Activated CD4-positive, alpha-beta T cell treated with anti-CD3 and anti-CD28 coated beads, Interleukin-2, amount 50 U/mL, for 4 hours (primary cell): ENCODE results near the gene MBTD1.
A peak's percentile ranks its signal among the peaks of the same experiment; 100 is the strongest.
"Not testable (repeated sequence)": the region's sequence is repeated elsewhere in the genome, so short reads cannot be mapped to it uniquely, and the experiment has no call there.

Experiments
- DNase-seq, 2 experiments: peaks; one replicate each; pipeline ENCODE4 v3.0.0-alpha.2; 2020

MBTD1 gene

GRCh38 chr17:51259564-51260236 lies at the start of gene MBTD1:
Gene MBTD1, minus strand, starts transcription at chr17:51260049. Its CDS starts 34,888 bp downstream, at chr17:51225161.
- DNase-seq = peak; percentile 90 to 91

- no peak for DNase-seq
Observed at GRCh38 chr17:51305182-51305581, 45.3 kb upstream of the MBTD1 start.

- no peak for DNase-seq
Observed at GRCh38 chr17:51299859-51300258, 40.0 kb upstream of the MBTD1 start.

GRCh38 chr17:51298508-51299371 lies 38.9 kb upstream of the MBTD1 start:
- DNase-seq = no peak

- not testable (repeated sequence) for DNase-seq
Observed at GRCh38 chr17:51294338-51294737, 34.5 kb upstream of the MBTD1 start.

- no peak for DNase-seq
Observed at GRCh38 chr17:51289696-51290111, 29.9 kb upstream of the MBTD1 start.

- DNase-seq = no peak
Observed at GRCh38 chr17:51287412-51287811, 27.6 kb upstream of the MBTD1 start.

- DNase-seq = no peak
Observed at GRCh38 chr17:51279183-51279582, 19.3 kb upstream of the MBTD1 start.

- no peak for DNase-seq
Observed at GRCh38 chr17:51275381-51275780, 15.5 kb upstream of the MBTD1 start.

GRCh38 chr17:51272812-51273211 lies 13.0 kb upstream of the MBTD1 start:
- no peak for DNase-seq

- no peak for DNase-seq
Observed at GRCh38 chr17:51270636-51271035, 10.8 kb upstream of the MBTD1 start.

- DNase-seq = no peak
Observed at GRCh38 chr17:51269991-51270390, 10.1 kb upstream of the MBTD1 start.

- not testable (repeated sequence) for DNase-seq
Observed at GRCh38 chr17:51264466-51264865, 4.6 kb upstream of the MBTD1 start.

GRCh38 chr17:51263006-51263405 lies 3.2 kb upstream of the MBTD1 start:
- DNase-seq = no peak

- no peak for DNase-seq
Observed at GRCh38 chr17:51261024-51261963, 1.4 kb upstream of the MBTD1 start.

- DNase-seq = peak; percentile 95
Observed at GRCh38 chr17:51260237-51261023, 581 bp upstream of the MBTD1 start, which contains the start of gene UTP18. Gene UTP18, plus strand, starts transcription at chr17:51260546. Its CDS starts 39 bp downstream, at chr17:51260585.

- DNase-seq = no peak
Observed at GRCh38 chr17:51258756-51259563, 889 bp downstream of the MBTD1 start.

GRCh38 chr17:51257150-51258081 lies 2.4 kb downstream of the MBTD1 start:
- DNase-seq = no peak

GRCh38 chr17:51256101-51256500 lies 3.7 kb downstream of the MBTD1 start:
- no peak for DNase-seq

- DNase-seq = no peak
Observed at GRCh38 chr17:51255673-51256072, 4.2 kb downstream of the MBTD1 start.
